ENCODE measurements around the gene AOPEP. TPM values are rescaled to one million over a fixed set of nuclear protein-coding genes. Genes with fewer than 3 reads are reported as not detected.

The AOPEP gene
- polyA plus RNA-seq, 1 donor = 44.3 TPM

DNA sequence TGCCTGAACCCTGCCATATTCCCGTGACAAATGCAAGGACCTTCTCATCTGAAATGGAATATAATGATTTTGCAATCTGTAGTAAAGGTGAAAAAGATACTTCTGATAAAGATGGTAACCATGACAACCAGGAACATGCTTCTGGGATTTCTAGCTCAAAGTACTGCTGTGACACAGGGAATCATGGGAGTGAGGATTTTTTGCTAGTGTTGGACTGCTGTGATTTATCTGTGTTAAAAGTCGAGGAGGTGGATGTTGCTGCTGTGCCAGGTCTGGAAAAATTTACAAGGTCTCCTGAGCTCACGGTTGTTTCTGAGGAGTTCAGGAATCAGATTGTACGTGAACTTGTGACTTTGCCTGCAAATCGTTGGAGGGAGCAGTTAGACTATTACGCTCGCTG lies 33.5 kb downstream of the AOPEP start:
- no peaks in the 10 kb centered on the region for H3K27me3 ChIP-seq (ENCODE audit: control insufficient read depth, insufficient read depth, low read length)
- no peak for DNase-seq
- H3K36me3 ChIP-seq (ENCODE audit: control insufficient read depth, insufficient read depth, low read length) = peaks cover 19% of the 10 kb centered on the region
- H3K9me3 ChIP-seq (ENCODE audit: control insufficient read depth, low read depth, low read length) = no peaks in the 10 kb centered on the region
- H3K4me1 ChIP-seq (ENCODE audit: control insufficient read depth, insufficient read depth, low read length) = no peaks in the 10 kb centered on the region
- WGBS (ENCODE audit: insufficient coverage, low lambda C conversion rate) = no CpG with 5 or more reads among the region's 7 CpGs
- no peak overlapping the region for H3K27ac ChIP-seq (ENCODE audit: low read length)
- no peak overlapping the region for H3K4me3 ChIP-seq (ENCODE audit: low read length)

DNA sequence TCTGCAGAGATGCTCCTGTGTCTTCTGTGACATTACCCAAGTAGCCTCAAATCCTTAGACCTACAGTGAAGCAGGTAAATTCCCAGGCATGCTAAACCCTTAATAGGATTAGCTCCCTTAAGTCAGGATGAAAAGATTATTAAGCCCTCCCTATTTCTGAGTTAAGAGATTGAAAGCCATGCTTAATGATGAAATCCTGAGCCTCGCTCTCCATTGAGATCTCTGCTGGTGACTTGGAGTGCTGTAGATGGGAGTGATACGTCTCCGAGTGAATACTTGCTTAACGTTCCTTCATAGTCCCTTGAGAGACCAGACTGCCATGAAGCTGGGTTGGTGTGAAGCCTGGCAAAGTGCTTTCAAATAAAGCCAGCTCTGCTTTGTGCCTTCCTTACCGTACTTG lies 34.2 kb downstream of the AOPEP start:
- no peak for DNase-seq
- no CpG with 5 or more reads among the region's 5 CpGs for WGBS (ENCODE audit: insufficient coverage, low lambda C conversion rate)
- Histone ChIP-seq H3K9me3 (ENCODE audit: control insufficient read depth, low read depth, low read length) (no peaks in the 10 kb centered on the region), H3K4me1 (ENCODE audit: control insufficient read depth, insufficient read depth, low read length) (no peaks in the 10 kb centered on the region), H3K27me3 (ENCODE audit: control insufficient read depth, insufficient read depth, low read length) (no peaks in the 10 kb centered on the region), H3K36me3 (ENCODE audit: control insufficient read depth, insufficient read depth, low read length) (peaks cover 19% of the 10 kb centered on the region), H3K4me3 (ENCODE audit: low read length) (no peak overlapping the region), H3K27ac (ENCODE audit: low read length) (no peak overlapping the region)

DNA sequence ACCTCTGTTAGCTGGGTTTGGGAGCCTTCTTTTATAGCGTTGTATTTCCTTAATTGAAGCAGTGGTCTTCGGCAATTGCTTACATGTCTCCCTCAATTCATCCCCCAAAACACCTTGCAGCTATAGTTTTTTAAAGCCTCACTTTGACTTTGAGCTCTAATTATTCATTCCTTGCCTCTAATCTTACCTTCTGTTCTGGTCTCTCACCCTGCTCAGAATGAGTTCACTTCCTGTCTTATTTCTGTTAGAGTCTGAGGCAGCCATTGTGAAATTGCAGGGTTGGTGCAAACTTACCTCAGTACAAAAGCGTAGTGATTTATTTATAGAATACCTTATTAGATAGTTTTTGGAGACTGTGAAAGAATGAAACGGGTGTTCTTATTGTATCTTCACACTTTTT lies 35.0 kb downstream of the AOPEP start:
- Histone ChIP-seq H3K36me3 (ENCODE audit: control insufficient read depth, insufficient read depth, low read length) (peaks cover 19% of the 10 kb centered on the region), H3K27ac (ENCODE audit: low read length) (no peak overlapping the region), H3K9me3 (ENCODE audit: control insufficient read depth, low read depth, low read length) (no peaks in the 10 kb centered on the region), H3K4me3 (ENCODE audit: low read length) (no peak overlapping the region), H3K4me1 (ENCODE audit: control insufficient read depth, insufficient read depth, low read length) (no peaks in the 10 kb centered on the region), H3K27me3 (ENCODE audit: control insufficient read depth, insufficient read depth, low read length) (no peaks in the 10 kb centered on the region)
- no peak for DNase-seq
- WGBS (ENCODE audit: insufficient coverage, low lambda C conversion rate) = 100% methylated on average over 3 of the region's 4 CpGs

DNA sequence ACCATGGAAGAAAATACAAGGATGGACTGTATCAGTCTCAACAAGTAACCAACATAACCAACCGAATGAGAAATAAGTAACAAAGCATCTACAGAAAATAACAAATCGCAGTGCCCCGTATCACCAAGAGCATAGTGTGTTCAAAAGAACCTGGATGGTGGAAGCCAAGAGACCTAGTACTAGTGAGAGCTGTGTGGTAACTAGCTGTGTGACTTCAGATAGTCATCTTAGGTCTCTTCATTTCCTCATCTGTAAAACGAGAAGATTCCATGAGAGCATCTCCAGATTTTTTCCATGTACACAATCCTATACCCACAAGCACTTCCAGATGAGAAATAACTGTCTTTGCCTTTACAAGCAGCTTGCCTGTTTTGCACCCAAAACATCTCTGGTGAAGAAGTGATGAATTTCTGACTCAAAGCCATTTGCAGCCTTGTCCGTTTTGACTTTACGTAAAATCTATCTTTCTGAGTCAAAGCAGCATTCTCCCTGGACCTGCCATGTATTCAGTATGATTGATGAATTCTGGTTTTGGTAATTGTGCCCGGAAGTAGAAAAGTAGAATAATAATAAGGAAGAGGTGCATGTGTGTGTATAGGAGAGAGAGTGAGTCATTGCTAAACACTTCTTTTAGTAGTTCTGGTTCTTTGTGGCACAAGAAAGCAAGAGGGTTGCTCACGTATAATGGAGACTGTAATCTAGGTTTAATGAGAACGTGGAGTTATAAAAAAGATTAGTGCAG lies 41.0 kb downstream of the AOPEP start:
- no peak for DNase-seq
- 100% methylated on average over 1 of the region's 9 CpGs for WGBS (ENCODE audit: insufficient coverage, low lambda C conversion rate)
- Histone ChIP-seq H3K27ac (ENCODE audit: low read length) (no peak overlapping the region), H3K9me3 (ENCODE audit: control insufficient read depth, low read depth, low read length) (no peaks in the 10 kb centered on the region), H3K27me3 (ENCODE audit: control insufficient read depth, insufficient read depth, low read length) (no peaks in the 10 kb centered on the region), H3K36me3 (ENCODE audit: control insufficient read depth, insufficient read depth, low read length) (no peaks in the 10 kb centered on the region), H3K4me3 (ENCODE audit: low read length) (no peak overlapping the region), H3K4me1 (ENCODE audit: control insufficient read depth, insufficient read depth, low read length) (no peaks in the 10 kb centered on the region)

DNA sequence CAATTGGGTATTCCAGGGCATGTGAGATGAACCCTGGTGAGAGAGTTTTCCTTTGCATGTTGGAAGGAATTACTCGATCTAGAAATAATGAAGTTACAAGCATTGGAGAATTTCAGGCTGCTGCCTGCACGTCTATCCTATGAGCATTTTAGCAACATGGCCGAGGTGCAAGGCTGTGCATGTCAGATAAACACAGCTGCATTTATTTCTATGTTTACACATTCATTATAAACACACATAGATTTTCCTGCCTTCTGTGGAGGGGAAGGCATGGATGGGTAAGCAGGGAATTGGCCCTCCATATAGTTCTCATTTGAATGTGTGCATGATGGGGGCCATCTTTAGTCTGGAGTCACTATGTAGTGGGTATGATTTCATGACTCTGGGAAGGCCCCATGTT lies 42.3 kb downstream of the AOPEP start:
- H3K27ac ChIP-seq (ENCODE audit: low read length) = no peak overlapping the region

DNA sequence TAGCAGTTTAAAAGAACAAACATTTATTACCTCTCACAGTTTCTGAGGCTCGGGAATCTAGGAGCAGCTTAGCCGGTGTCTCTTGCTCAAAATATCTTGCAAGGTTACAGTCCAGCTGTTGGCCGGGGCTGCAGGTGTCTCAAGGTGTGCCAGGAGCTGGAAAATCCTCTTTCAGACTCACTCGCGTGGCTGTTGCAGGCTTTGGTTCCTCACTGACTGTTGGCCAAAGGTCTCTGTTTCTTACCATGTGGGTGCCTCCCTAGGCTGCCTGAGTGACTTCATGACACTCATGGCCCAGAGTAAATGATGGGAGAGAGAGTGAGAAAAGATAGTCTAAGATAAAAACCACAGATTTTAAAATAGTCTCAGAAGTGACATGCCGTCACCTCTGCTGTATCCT lies 43.8 kb downstream of the AOPEP start:
- Histone ChIP-seq H3K4me3 (ENCODE audit: low read length) (no peak overlapping the region), H3K36me3 (ENCODE audit: control insufficient read depth, insufficient read depth, low read length) (peaks cover 3% of the 10 kb centered on the region), H3K27ac (ENCODE audit: low read length) (no peak overlapping the region), H3K27me3 (ENCODE audit: control insufficient read depth, insufficient read depth, low read length) (no peaks in the 10 kb centered on the region), H3K9me3 (ENCODE audit: control insufficient read depth, low read depth, low read length) (no peaks in the 10 kb centered on the region), H3K4me1 (ENCODE audit: control insufficient read depth, insufficient read depth, low read length) (no peaks in the 10 kb centered on the region)
- DNase-seq = peak in 1 of 2 donors; percentile 63
- no CpG with 5 or more reads among the region's 6 CpGs for WGBS (ENCODE audit: insufficient coverage, low lambda C conversion rate)

More for the DNA sequence above, 42.3 kb downstream of the AOPEP start:
- Histone ChIP-seq H3K9me3 (ENCODE audit: control insufficient read depth, low read depth, low read length) (no peaks in the 10 kb centered on the region), H3K36me3 (ENCODE audit: control insufficient read depth, insufficient read depth, low read length) (peaks cover 3% of the 10 kb centered on the region), H3K27me3 (ENCODE audit: control insufficient read depth, insufficient read depth, low read length) (no peaks in the 10 kb centered on the region), H3K4me3 (ENCODE audit: low read length) (no peak overlapping the region), H3K4me1 (ENCODE audit: control insufficient read depth, insufficient read depth, low read length) (no peaks in the 10 kb centered on the region)
- no CpG with 5 or more reads among the region's 3 CpGs for WGBS (ENCODE audit: insufficient coverage, low lambda C conversion rate)
- no peak for DNase-seq

DNA sequence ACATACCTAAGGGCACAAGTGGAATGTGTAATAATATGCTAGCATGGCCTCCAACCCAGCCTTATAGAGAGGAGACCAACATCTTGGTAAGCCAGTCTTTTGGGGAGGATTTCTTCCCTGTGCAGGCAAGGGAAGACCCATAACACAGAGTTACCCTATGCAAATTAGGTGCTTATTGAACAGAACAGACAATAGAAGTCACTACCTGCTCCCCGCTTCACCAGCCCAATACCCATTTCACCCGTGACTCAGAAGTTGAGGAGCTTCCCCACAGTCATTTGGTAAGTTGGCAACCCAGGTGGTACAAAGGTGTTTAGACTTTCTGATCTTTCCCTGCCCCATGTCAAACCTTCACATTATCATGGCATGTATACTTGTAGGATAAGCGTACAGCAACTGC lies 44.6 kb downstream of the AOPEP start:
- H3K4me3 ChIP-seq (ENCODE audit: low read length) = no peak overlapping the region
- no peaks in the 10 kb centered on the region for H3K9me3 ChIP-seq (ENCODE audit: control insufficient read depth, low read depth, low read length)
- no CpG with 5 or more reads among the region's 3 CpGs for WGBS (ENCODE audit: insufficient coverage, low lambda C conversion rate)
- H3K27me3 ChIP-seq (ENCODE audit: control insufficient read depth, insufficient read depth, low read length) = no peaks in the 10 kb centered on the region
- DNase-seq = no peak
- no peak overlapping the region for H3K27ac ChIP-seq (ENCODE audit: low read length)
- H3K36me3 ChIP-seq (ENCODE audit: control insufficient read depth, insufficient read depth, low read length) = peaks cover 3% of the 10 kb centered on the region
- no peaks in the 10 kb centered on the region for H3K4me1 ChIP-seq (ENCODE audit: control insufficient read depth, insufficient read depth, low read length)

DNA sequence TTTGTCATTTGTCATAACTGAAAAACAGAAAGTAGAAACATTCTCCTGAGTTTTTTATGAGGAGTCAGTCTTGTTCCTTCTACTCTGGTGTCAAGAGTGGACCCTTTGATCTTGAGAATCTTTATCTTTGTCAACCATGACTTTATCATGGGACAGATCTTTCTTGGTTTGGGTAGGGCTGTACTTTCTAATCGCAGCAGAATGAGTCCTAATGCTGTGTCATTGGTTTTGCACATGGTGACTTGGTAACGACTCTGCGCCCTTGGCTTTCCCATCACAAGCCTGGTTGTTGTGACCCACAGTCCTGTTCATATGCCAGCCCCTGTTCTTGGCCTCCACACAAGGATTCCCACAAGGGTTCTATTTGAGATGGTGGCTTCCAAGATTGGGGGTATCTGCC lies 45.6 kb downstream of the AOPEP start:
- H3K27me3 ChIP-seq (ENCODE audit: control insufficient read depth, insufficient read depth, low read length) = no peaks in the 10 kb centered on the region
- H3K36me3 ChIP-seq (ENCODE audit: control insufficient read depth, insufficient read depth, low read length) = peaks cover 3% of the 10 kb centered on the region
- no peak overlapping the region for H3K4me3 ChIP-seq (ENCODE audit: low read length)
- WGBS (ENCODE audit: insufficient coverage, low lambda C conversion rate) = no CpG with 5 or more reads among the region's 3 CpGs
- no peak for DNase-seq
- H3K4me1 ChIP-seq (ENCODE audit: control insufficient read depth, insufficient read depth, low read length) = no peaks in the 10 kb centered on the region
- no peaks in the 10 kb centered on the region for H3K9me3 ChIP-seq (ENCODE audit: control insufficient read depth, low read depth, low read length)
- H3K27ac ChIP-seq (ENCODE audit: low read length) = no peak overlapping the region

DNA sequence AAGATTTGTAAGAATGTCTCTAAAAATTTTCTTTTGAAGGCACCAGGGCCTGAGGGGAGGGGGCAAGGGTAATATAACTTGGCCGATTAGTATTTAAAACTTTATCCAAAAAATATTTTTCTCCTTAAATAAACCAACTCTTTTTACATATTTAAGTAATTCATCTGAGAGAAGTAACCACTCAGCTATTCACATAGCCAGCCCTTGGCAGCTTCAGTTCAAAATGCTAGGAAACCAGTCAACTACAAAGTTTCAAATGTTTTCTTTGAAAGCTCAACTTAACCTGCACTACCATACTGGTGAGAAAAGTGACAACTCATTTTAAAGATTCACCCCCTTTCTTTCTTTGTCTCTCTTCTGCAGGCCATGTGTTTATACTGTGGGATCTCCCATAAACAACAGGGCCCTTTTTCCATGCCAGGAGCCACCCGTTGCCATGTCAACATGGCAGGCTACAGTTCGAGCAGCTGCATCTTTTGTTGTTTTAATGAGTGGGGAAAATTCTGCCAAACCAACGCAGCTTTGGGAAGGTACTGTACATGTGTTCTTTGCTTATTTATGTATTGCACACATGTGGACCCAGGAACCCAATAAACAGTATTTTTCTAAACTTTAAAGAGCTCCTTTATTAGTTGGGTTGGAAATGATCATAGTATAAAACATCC lies 46.3 kb downstream of the AOPEP start:
- H3K4me1 ChIP-seq (ENCODE audit: control insufficient read depth, insufficient read depth, low read length) = no peaks in the 10 kb centered on the region
- no peaks in the 10 kb centered on the region for H3K27me3 ChIP-seq (ENCODE audit: control insufficient read depth, insufficient read depth, low read length)
- H3K9me3 ChIP-seq (ENCODE audit: control insufficient read depth, low read depth, low read length) = no peaks in the 10 kb centered on the region
- H3K4me3 ChIP-seq (ENCODE audit: low read length) = no peak overlapping the region
- peaks cover 3% of the 10 kb centered on the region for H3K36me3 ChIP-seq (ENCODE audit: control insufficient read depth, insufficient read depth, low read length)
- H3K27ac ChIP-seq (ENCODE audit: low read length) = no peak overlapping the region
- DNase-seq = no peak
- no CpG with 5 or more reads among the region's 4 CpGs for WGBS (ENCODE audit: insufficient coverage, low lambda C conversion rate)

DNA sequence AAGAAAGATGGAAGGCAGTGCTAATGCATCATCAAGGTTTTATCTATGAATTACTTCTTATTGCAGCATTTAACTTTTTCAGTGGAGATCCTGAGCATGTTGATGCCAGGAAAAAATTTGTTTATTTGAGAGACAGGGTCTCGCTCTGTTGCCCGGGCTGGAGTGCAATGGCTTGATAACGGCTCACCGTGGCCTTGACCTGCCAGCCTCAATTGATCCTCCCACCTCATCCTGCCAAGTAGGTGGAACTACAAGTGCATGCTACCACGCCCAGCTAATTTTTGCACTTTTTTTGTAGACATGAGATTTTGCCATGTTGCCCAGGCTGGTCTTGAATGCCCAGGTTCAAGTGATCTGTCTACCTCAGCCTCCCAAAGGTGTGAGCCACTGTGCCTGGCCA lies 47.2 kb downstream of the AOPEP start:
- Histone ChIP-seq H3K9me3 (ENCODE audit: control insufficient read depth, low read depth, low read length) (no peaks in the 10 kb centered on the region), H3K36me3 (ENCODE audit: control insufficient read depth, insufficient read depth, low read length) (peaks cover 3% of the 10 kb centered on the region), H3K4me1 (ENCODE audit: control insufficient read depth, insufficient read depth, low read length) (no peaks in the 10 kb centered on the region), H3K27ac (ENCODE audit: low read length) (no peak overlapping the region), H3K27me3 (ENCODE audit: control insufficient read depth, insufficient read depth, low read length) (no peaks in the 10 kb centered on the region), H3K4me3 (ENCODE audit: low read length) (no peak overlapping the region)
- no peak for DNase-seq
- no CpG with 5 or more reads among the region's 5 CpGs for WGBS (ENCODE audit: insufficient coverage, low lambda C conversion rate)

DNA sequence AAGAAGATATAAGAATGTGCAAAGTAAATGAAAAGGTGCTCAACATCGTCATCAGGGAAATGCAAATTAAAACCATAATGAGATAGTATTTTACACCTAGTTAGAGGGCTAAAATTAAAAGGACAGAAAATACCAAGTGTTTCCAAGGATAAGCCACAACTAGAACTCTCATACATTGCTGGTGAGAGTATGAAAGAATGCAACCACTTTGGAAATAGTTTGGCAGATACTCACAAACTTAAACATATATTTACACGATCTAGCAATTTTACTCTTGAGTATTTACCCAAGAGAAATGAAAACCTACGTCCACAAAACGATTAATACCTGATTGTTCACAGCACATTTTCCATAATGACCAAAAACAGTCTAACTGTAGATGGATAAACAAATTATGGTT lies 51.5 kb downstream of the AOPEP start:
- Histone ChIP-seq H3K27ac (ENCODE audit: low read length) (no peak overlapping the region), H3K4me3 (ENCODE audit: low read length) (no peak overlapping the region), H3K4me1 (ENCODE audit: control insufficient read depth, insufficient read depth, low read length) (no peaks in the 10 kb centered on the region), H3K36me3 (ENCODE audit: control insufficient read depth, insufficient read depth, low read length) (peaks cover 3% of the 10 kb centered on the region), H3K9me3 (ENCODE audit: control insufficient read depth, low read depth, low read length) (no peaks in the 10 kb centered on the region), H3K27me3 (ENCODE audit: control insufficient read depth, insufficient read depth, low read length) (no peaks in the 10 kb centered on the region)
- WGBS (ENCODE audit: insufficient coverage, low lambda C conversion rate) = 93% methylated on average over 3 of the region's 4 CpGs
- DNase-seq = no peak

Data from large intestine (tissue), 3 donors.